Measurements from ENCODE around the gene ASCC1. TPM values are rescaled to one million over a fixed set of nuclear protein-coding genes. Genes with fewer than 3 reads are reported as not detected.

Gene ASCC1
- total RNA-seq, 4 donors from 2014 or later: 18.7 to 28.4 (median 24.7) TPM

DNA sequence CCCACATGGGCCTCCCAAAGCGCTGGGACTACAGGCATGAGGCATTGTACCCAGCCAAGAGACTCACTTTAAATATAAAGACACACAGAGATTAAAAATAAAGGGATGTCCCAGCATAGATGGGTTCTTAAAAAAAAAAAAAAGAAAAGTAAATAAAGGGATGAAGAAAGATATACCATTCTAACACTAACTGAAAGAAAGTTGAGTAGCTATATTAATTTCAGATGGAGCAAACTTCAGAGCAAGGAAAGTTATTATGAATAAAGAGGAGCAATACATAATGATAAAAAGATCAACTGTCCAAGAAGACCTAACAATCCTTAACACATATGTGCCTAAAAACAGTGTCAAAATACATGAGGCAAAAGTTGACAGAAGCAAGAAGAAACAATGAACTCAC is 94.7 kb downstream of the ASCC1 start:
- no peak for TF ChIP-seq POLR2A (IDR thresholded peaks at IDR 0.05)
- TF ChIP-seq, protein P1, sequence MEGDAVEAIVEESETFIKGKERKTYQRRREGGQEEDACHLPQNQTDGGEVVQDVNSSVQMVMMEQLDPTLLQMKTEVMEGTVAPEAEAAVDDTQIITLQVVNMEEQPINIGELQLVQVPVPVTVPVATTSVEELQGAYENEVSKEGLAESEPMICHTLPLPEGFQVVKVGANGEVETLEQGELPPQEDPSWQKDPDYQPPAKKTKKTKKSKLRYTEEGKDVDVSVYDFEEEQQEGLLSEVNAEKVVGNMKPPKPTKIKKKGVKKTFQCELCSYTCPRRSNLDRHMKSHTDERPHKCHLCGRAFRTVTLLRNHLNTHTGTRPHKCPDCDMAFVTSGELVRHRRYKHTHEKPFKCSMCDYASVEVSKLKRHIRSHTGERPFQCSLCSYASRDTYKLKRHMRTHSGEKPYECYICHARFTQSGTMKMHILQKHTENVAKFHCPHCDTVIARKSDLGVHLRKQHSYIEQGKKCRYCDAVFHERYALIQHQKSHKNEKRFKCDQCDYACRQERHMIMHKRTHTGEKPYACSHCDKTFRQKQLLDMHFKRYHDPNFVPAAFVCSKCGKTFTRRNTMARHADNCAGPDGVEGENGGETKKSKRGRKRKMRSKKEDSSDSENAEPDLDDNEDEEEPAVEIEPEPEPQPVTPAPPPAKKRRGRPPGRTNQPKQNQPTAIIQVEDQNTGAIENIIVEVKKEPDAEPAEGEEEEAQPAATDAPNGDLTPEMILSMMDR (IDR thresholded peaks at IDR 0.05): no peak
- Histone ChIP-seq H3K9me3 (no peaks in the 10 kb centered on the region), H3K27me3 (no peaks in the 10 kb centered on the region), H3K27ac (no peak overlapping the region), H3K4me3 (no peak overlapping the region), H3K4me1 (no peaks in the 10 kb centered on the region), H3K36me3 (peaks cover 0 to 23% (median 0%) of the 10 kb centered on the region in 3 donors)
- intact Hi-C loops (cut with DNase I): loop anchor here (10.0 kb wide), 1 partner anchor 223 kb away; no protein-coding TSS in a partner anchor
- WGBS, 2 donors: 100% methylated on average over 1 of the region's 1 CpG; no CpG with 5 or more reads in 1 of the 2 donors
- DNase-seq: no peak

DNA sequence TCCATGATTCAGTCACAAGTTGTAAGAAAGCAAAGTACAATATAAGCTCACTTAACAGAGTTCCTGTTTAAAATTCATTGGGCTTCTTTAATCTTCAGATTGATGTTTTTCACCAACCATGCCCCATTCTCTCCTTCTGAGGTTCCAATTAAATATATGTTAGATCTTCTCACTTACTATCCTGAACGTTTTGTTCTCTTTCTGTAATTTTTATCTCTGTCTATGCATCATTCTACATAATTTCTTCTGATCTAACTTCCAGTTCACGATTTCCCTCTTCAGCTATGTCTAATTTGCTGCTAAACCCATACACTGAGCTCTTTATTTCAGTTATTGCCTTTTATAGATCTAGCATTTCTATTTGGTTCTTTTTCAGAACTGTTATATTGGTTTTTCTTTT is 99.7 kb downstream of the ASCC1 start:
- intact Hi-C loops (cut with DNase I): no loop called here
- Histone ChIP-seq H3K27ac (no peak overlapping the region), H3K4me3 (no peak overlapping the region), H3K27me3 (no peaks in the 10 kb centered on the region), H3K4me1 (no peaks in the 10 kb centered on the region), H3K36me3 (peaks cover 0 to 28% (median 0%) of the 10 kb centered on the region in 3 donors), H3K9me3 (no peaks in the 10 kb centered on the region)
- 92 to 96% methylated on average over 2 of the region's 2 CpGs for WGBS, 2 donors
- DNase-seq: no peak
- no peak for TF ChIP-seq POLR2A (IDR thresholded peaks at IDR 0.05)
- TF ChIP-seq, protein P1 (IDR thresholded peaks at IDR 0.05): no peak

DNA sequence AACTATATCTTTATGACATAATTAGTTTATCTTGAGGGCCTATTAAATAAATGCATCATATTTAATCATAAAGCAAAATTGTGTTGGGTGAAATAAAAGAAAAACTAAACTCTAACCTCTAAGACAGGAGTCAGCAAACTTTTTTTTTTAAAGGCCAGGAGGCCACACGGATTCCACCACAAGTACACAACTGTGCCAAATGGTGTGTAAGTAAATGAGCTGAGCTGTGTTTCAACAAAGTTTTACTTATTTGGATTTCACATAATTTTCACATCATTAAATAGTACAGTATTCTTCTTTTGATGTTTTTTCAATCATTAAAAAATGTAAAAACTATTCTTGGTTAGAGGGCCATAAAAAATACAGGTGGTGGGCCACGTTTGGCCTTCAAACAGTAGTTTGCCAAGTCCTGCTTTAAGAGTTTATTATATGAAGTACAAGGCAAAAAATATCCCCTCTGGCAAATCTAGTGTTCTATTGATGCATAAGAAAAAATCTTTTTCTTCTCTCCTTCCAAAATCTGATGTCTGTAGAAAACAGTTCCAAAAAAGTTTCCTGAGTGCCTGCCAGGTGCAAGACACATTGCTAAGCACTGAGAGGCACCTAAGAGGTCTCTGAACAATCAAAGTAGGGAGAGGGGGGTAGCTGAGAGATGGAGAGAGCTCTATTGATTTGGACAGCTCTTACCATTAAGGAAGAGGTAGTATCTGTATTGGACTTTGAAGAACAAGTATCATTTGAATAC is 101.2 kb downstream of the ASCC1 start:
- no peaks in the 10 kb centered on the region for H3K4me1 ChIP-seq
- intact Hi-C loops (cut with DNase I): no loop called here
- H3K27ac ChIP-seq: no peak overlapping the region
- no peak overlapping the region for H3K4me3 ChIP-seq
- H3K27me3 ChIP-seq: no peaks in the 10 kb centered on the region
- H3K36me3 ChIP-seq: peaks cover 0 to 24% (median 0%) of the 10 kb centered on the region in 3 donors
- DNase-seq: no peak
- H3K9me3 ChIP-seq: no peaks in the 10 kb centered on the region
- TF ChIP-seq POLR2A (IDR thresholded peaks at IDR 0.05): no peak
- TF ChIP-seq, protein P1 (IDR thresholded peaks at IDR 0.05): no peak
- 43 to 67% methylated on average over 2 of the region's 2 CpGs for WGBS, 2 donors

DNA sequence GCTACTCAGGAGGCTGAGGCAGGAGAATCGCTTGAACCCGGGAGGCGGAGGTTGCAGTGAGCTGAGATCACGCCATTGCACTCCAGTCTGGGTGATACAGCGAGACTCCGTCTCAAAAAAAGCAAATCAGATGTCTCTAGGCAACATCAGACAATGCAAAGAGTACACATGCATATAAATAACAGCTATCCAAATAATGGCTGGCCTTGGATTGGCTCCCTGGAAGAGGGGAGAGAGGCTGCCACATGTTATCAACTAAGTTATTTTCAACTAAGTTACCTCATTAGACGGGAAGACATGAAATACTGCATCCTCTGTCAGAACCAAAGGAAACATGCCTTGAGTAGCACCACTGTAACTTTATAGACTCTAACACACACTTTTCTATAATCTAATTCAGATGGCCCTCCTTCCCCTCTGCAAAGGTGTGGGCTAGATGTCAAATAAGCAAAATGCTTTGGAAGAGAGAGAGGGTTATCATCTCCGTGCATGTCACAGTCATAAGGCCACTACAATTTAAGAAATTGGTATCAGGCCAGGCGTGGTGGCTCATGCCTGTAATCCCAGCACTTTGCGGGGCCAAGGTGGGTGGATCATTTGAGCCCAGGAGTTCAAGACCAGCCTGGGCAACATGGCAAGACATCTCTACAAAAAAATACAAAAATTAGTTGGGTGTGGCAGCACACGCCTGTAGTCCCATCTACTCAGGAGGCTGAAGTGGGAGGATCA is 105.2 kb downstream of the ASCC1 start:
- H3K4me1 ChIP-seq: no peaks in the 10 kb centered on the region
- TF ChIP-seq, protein P1 (IDR thresholded peaks at IDR 0.05): no peak
- no peak for TF ChIP-seq POLR2A (IDR thresholded peaks at IDR 0.05)
- no peaks in the 10 kb centered on the region for H3K27me3 ChIP-seq
- H3K4me3 ChIP-seq: no peak overlapping the region
- no peaks in the 10 kb centered on the region for H3K9me3 ChIP-seq
- H3K27ac ChIP-seq: no peak overlapping the region
- WGBS, 2 donors: 93 to 99% methylated on average over 11 of the region's 11 CpGs
- peaks cover 0 to 5% (median 0%) of the 10 kb centered on the region in 3 donors for H3K36me3 ChIP-seq
- intact Hi-C loops (cut with DNase I): no loop called here
- DNase-seq: no peak

DNA sequence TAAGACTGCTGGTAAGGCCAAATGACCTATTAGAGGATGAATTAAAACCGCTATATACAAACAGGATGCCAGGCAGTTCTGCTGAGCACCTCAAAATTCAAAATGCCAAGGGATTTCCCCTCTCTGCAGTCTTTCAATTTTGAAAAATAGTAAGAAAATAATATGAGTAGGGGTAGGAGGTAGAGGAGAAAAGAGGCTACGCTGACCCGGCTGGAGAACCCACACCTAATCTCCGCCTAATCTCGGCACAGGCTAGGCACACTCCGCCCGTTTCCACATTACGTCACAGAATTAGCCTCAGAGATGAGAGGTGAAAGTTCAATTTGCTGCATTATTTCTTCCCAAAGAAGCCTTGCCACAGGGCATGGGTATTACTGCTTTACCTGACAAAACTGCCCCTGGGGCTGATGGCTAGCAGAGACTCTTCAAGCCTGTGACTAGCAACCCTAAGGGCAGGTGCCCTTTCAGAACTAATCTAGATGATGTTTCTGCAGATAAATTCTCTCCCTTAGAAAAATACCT is 106.4 kb downstream of the ASCC1 start:
- TF ChIP-seq, protein P1 (IDR thresholded peaks at IDR 0.05): no peak
- TF ChIP-seq POLR2A (IDR thresholded peaks at IDR 0.05): no peak

More for the DNA sequence above, 106.4 kb downstream of the ASCC1 start:
- no peak for DNase-seq
- no peak overlapping the region for H3K4me3 ChIP-seq
- intact Hi-C loops (cut with DNase I): no loop called here
- H3K27ac ChIP-seq: no peak overlapping the region
- H3K27me3 ChIP-seq: no peaks in the 10 kb centered on the region
- 78 to 81% methylated on average over 8 of the region's 8 CpGs for WGBS, 2 donors
- H3K4me1 ChIP-seq: peaks cover 0 to 3% (median 0%) of the 10 kb centered on the region in 3 donors
- no peaks in the 10 kb centered on the region for H3K9me3 ChIP-seq
- no peaks in the 10 kb centered on the region for H3K36me3 ChIP-seq
